K562 (cell line): ENCODE measurements around the gene RAB5A.
A peak's percentile ranks its signal among the peaks of the same experiment; 100 is the strongest.

ENCODE experiments used
- BRF2 ChIP-seq: IDR thresholded peaks from 3 replicates; pipeline ENCODE4 v1.6.1; 2011; ENCODE audit warnings: borderline replicate concordance, mild to moderate bottlenecking; ENCODE audit not compliant: insufficient read length, insufficient read depth
- DDX20 ChIP-seq: fragments of 450-650 bp; IDR thresholded peaks from 2 replicates; pipeline ENCODE4 v1.6.1; 2016; ENCODE audit warnings: missing genetic modification characterization, low read depth, mild to moderate bottlenecking, missing compliant biosample characterization, moderate library complexity
- ETV6 ChIP-seq, 3 experiments: fragments of 150-350 bp in 1 of 3; sonication (generic) in 1 of 3; formaldehyde crosslinking in 1 of 3; IDR thresholded peaks; 2 replicates each; pipeline versions ENCODE4 v1.6.1 to v1.8.0; 2014 to 2022; ENCODE audit warnings: borderline replicate concordance in 2 of 3, low read depth in 2 of 3, antibody characterized with exemption in 1 of 3, low read length in 1 of 3, mild to moderate bottlenecking in 1 of 3, missing genetic modification reagents in 1 of 3
- FOXM1 ChIP-seq, 2 experiments: fragments of 450-650 bp in 1 of 2; sonication (generic) in 1 of 2; formaldehyde crosslinking in 1 of 2; IDR thresholded peaks; 2 replicates each; pipeline versions ENCODE4 v1.6.1 to v1.9.0; 2017 to 2022; ENCODE audit warnings: low read depth in 2 of 2, mild to moderate bottlenecking in 2 of 2, missing genetic modification reagents in 1 of 2, moderate library complexity in 1 of 2
- FOXP4 ChIP-seq: sonication (generic); formaldehyde crosslinking; IDR thresholded peaks from 2 replicates; pipeline ENCODE4 v1.8.0; 2022; ENCODE audit warnings: mild to moderate bottlenecking, missing genetic modification reagents, borderline replicate concordance
- HCFC1 ChIP-seq: IDR thresholded peaks from 2 replicates; pipeline ENCODE4 v1.6.1; 2012; ENCODE audit warnings: low read depth, low read length, improper control_type of control experiment
- KDM4B ChIP-seq, 2 experiments: fragments of 450-650 bp in 1 of 2; sonication (generic) in 1 of 2; IDR thresholded peaks; 2 replicates each; pipeline ENCODE4 v1.6.1; 2016 to 2017; ENCODE audit warnings: borderline replicate concordance in 2 of 2, antibody characterized with exemption in 1 of 2, low read depth in 1 of 2, mild to moderate bottlenecking in 1 of 2
- NRF1 ChIP-seq, 2 experiments: fragments of 450-650 bp; IDR thresholded peaks in 1 of 2; conservative IDR thresholded peaks in 1 of 2; 2 replicates each; pipeline ENCODE4 v1.6.1; 2014; ENCODE audit warnings: mild to moderate bottlenecking in 2 of 2
- RBBP5 ChIP-seq: fragments of 200-600 bp; sonication (generic); IDR thresholded peaks from 2 replicates; pipeline ENCODE4 v1.6.1; 2012; ENCODE audit warnings: borderline replicate concordance, mild to moderate bottlenecking, low read length, control low read depth, inconsistent platforms; ENCODE audit not compliant: insufficient read depth, poor library complexity, severe bottlenecking
- SMARCA4 ChIP-seq: fragments of 450-650 bp; IDR thresholded peaks from 2 replicates; pipeline ENCODE4 v1.6.1; 2016
- SPI1 ChIP-seq: IDR thresholded peaks from 2 replicates; pipeline ENCODE4 v1.6.1; 2011; ENCODE audit warnings: low read depth, low read length, control low read depth, borderline replicate concordance
- TF ChIP-seq, protein P1 (sequence below), 3 experiments: IDR thresholded peaks in 2 of 3; conservative IDR thresholded peaks in 1 of 3; 2 replicates each; pipeline ENCODE4 v1.5.1; 2011 to 2012; ENCODE audit warnings: low read length in 3 of 3, mild to moderate bottlenecking in 3 of 3, control low read depth in 2 of 3, improper control_type of control experiment in 1 of 3, inconsistent platforms in 1 of 3, low read depth in 1 of 3, mixed read lengths in 1 of 3, moderate library complexity in 1 of 3; ENCODE audit not compliant: insufficient read depth in 2 of 3
- TF ChIP-seq, protein P2 (sequence below): fragments of 450-650 bp; IDR thresholded peaks from 2 replicates; pipeline ENCODE4 v1.6.1; 2018; ENCODE audit not compliant: partially characterized antibody
- TF ChIP-seq, protein P3 (sequence below): fragments of 250-450 bp; sonication (Bioruptor Pico); IDR thresholded peaks from 2 replicates; pipeline ENCODE4 v1.4.0; 2020; ENCODE audit warnings: mild to moderate bottlenecking

- TF ChIP-seq FOXP4 (CRISPR knock-in tag), result no peak
- TF ChIP-seq KDM4B (IDR thresholded peaks at IDR 0.05; ENCODE audit: borderline replicate concordance in 2 of 2, low read depth in 1 of 2), result no peak
- TF ChIP-seq SPI1, result no peak
- no peak for TF ChIP-seq ETV6 (IDR thresholded peaks at IDR 0.05; ENCODE audit: borderline replicate concordance in 1 of 2, low read depth in 2 of 2, low read length in 1 of 2)
- no peak for TF ChIP-seq ETV6 (CRISPR knock-in tag; IDR thresholded peaks at IDR 0.05; ENCODE audit: borderline replicate concordance)
- 0 out of 2 replicates have a peak, but pooled peaks have one; percentile 41 for TF ChIP-seq FOXM1 (IDR thresholded peaks at IDR 0.05; ENCODE audit: low read depth)
- no peak for TF ChIP-seq FOXM1 (CRISPR knock-in tag; IDR thresholded peaks at IDR 0.05; ENCODE audit: low read depth)
- no peak for TF ChIP-seq BRF2
- TF ChIP-seq RBBP5, result no peak
- no peak for TF ChIP-seq HCFC1
- TF ChIP-seq, protein P1, sequence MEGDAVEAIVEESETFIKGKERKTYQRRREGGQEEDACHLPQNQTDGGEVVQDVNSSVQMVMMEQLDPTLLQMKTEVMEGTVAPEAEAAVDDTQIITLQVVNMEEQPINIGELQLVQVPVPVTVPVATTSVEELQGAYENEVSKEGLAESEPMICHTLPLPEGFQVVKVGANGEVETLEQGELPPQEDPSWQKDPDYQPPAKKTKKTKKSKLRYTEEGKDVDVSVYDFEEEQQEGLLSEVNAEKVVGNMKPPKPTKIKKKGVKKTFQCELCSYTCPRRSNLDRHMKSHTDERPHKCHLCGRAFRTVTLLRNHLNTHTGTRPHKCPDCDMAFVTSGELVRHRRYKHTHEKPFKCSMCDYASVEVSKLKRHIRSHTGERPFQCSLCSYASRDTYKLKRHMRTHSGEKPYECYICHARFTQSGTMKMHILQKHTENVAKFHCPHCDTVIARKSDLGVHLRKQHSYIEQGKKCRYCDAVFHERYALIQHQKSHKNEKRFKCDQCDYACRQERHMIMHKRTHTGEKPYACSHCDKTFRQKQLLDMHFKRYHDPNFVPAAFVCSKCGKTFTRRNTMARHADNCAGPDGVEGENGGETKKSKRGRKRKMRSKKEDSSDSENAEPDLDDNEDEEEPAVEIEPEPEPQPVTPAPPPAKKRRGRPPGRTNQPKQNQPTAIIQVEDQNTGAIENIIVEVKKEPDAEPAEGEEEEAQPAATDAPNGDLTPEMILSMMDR (IDR thresholded peaks at IDR 0.05 in 2 of 3, conservative IDR thresholded peaks at IDR 0.05 in 1 of 3; ENCODE audit: insufficient read depth in 2 of 3, low read depth in 1 of 3, low read length in 3 of 3), result no peak; a peak in 1 of 6 replicates
- TF ChIP-seq SMARCA4, result no peak
- TF ChIP-seq, protein P2, sequence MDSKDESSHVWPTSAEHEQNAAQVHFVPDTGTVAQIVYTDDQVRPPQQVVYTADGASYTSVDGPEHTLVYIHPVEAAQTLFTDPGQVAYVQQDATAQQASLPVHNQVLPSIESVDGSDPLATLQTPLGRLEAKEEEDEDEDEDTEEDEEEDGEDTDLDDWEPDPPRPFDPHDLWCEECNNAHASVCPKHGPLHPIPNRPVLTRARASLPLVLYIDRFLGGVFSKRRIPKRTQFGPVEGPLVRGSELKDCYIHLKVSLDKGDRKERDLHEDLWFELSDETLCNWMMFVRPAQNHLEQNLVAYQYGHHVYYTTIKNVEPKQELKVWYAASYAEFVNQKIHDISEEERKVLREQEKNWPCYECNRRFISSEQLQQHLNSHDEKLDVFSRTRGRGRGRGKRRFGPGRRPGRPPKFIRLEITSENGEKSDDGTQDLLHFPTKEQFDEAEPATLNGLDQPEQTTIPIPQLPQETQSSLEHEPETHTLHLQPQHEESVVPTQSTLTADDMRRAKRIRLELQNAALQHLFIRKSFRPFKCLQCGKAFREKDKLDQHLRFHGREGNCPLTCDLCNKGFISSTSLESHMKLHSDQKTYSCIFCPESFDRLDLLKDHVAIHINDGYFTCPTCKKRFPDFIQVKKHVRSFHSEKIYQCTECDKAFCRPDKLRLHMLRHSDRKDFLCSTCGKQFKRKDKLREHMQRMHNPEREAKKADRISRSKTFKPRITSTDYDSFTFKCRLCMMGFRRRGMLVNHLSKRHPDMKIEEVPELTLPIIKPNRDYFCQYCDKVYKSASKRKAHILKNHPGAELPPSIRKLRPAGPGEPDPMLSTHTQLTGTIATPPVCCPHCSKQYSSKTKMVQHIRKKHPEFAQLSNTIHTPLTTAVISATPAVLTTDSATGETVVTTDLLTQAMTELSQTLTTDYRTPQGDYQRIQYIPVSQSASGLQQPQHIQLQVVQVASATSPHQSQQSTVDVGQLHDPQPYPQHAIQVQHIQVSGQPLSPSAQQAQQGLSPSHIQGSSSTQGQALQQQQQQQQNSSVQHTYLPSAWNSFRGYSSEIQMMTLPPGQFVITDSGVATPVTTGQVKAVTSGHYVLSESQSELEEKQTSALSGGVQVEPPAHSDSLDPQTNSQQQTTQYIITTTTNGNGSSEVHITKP, result no peak
- no peak for TF ChIP-seq NRF1 (conservative IDR thresholded peaks at IDR 0.05 in 1 of 2, IDR thresholded peaks at IDR 0.05 in 1 of 2)
- TF ChIP-seq, protein P3, sequence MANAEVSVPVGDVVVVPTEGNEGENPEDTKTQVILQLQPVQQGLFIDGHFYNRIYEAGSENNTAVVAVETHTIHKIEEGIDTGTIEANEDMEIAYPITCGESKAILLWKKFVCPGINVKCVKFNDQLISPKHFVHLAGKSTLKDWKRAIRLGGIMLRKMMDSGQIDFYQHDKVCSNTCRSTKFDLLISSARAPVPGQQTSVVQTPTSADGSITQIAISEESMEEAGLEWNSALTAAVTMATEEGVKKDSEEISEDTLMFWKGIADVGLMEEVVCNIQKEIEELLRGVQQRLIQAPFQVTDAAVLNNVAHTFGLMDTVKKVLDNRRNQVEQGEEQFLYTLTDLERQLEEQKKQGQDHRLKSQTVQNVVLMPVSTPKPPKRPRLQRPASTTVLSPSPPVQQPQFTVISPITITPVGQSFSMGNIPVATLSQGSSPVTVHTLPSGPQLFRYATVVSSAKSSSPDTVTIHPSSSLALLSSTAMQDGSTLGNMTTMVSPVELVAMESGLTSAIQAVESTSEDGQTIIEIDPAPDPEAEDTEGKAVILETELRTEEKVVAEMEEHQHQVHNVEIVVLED, result no peak
- TF ChIP-seq DDX20 (tag), result no peak
These were observed 697 bp upstream of the RAB5A start for GRCh38 chr3:19945969-19946831.
